RWPE2 (cell line): ENCODE data around the gene RANBP1.

Source experiments
- ATAC-seq: fragments of 200-7000 bp; cut with Tn5 transposase; 3 replicates; pipeline ENCODE4 v1.9.1; 2021; ENCODE audit warnings: low read depth
- DNase-seq: peaks from one replicate; pipeline ENCODE4 v3.0.0-alpha.2; 2020; ENCODE audit warnings: low spot score
- H3K27ac ChIP-seq: fragments of 450-650 bp; 2 replicates; pipeline ENCODE4 v1.5.1; 2017; ENCODE audit warnings: mild to moderate bottlenecking; ENCODE audit not compliant: poor library complexity, severe bottlenecking
- H3K27me3 ChIP-seq: fragments of 250-450 bp; sonication (Bioruptor Pico); 2 replicates; pipeline ENCODE4 v1.5.1; 2021; ENCODE audit warnings: mild to moderate bottlenecking, moderate library complexity; ENCODE audit not compliant: insufficient read depth, poor library complexity, severe bottlenecking
- H3K36me3 ChIP-seq: fragments of 250-450 bp; sonication (Bioruptor Pico); 2 replicates; pipeline ENCODE4 v1.5.1; 2020; ENCODE audit warnings: low read depth, mild to moderate bottlenecking, moderate library complexity
- H3K4me1 ChIP-seq: fragments of 250-450 bp; sonication (Bioruptor Pico); 2 replicates; pipeline ENCODE4 v1.5.1; 2021; ENCODE audit warnings: mild to moderate bottlenecking, moderate library complexity; ENCODE audit not compliant: insufficient read depth, poor library complexity, severe bottlenecking
- H3K4me3 ChIP-seq: fragments of 250-450 bp; sonication (Bioruptor Pico); 2 replicates; pipeline ENCODE4 v1.5.1; 2021; ENCODE audit warnings: mild to moderate bottlenecking, moderate library complexity; ENCODE audit not compliant: severe bottlenecking
- H3K9me3 ChIP-seq: fragments of 250-450 bp; sonication (Bioruptor Pico); 2 replicates; pipeline ENCODE4 v1.5.1; 2021; ENCODE audit warnings: mild to moderate bottlenecking, moderate library complexity; ENCODE audit not compliant: severe bottlenecking
- CTCF ChIP-seq: fragments of 450-650 bp; IDR thresholded peaks from one replicate; pipeline ENCODE4 v1.5.1; 2017; ENCODE audit warnings: mild to moderate bottlenecking, moderate library complexity; ENCODE audit not compliant: poor library complexity, severe bottlenecking

The RANBP1 gene

GRCh38 chr22:20176421-20177085 is 60.6 kb downstream of the RANBP1 start:
- no peak for ATAC-seq
- H3K4me1 ChIP-seq = no peaks in the 10 kb centered on the region
- peaks cover 1% of the 10 kb centered on the region for H3K9me3 ChIP-seq
- no peak overlapping the region for H3K27ac ChIP-seq
- no peak overlapping the region for H3K4me3 ChIP-seq
- H3K27me3 ChIP-seq = no peaks in the 10 kb centered on the region
- TF ChIP-seq CTCF = no peak
- no peaks in the 10 kb centered on the region for H3K36me3 ChIP-seq
- no peak for DNase-seq
